ENCODE results near the gene PRDM15.

PRDM15 gene

DNA sequence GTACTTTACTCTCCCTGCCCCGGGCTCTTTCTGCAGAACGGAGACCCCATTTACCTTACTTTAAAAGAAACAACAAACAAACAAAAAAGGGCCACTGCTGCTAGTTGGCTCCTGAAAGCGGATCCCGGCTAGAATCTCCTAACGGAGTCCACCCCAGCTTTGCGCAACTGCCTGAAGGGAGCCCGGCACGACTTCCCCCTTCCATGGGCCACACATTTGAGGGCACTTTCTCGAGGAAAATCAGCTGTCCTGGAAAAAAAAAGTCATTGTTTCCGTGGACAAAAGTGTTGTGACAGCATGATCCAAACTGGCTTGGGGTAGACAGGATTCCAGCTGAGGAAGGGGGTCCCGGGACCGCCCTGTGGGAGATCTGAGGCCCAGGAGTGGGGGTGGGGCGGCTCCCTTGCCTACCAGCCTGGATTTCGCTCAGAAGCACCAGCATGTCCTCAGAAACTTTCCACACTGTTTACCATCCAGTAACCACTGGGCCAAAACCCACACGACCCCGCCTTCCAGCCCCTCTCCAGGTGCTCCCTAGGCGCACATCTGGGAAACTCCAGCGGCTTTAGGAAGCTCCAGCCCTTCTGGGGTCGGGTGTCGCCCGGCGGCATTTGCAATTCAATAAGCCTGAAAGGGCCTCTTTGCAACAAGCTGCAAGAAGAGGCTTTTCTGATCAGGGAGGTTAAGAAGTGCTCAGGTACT, 117.1 kb downstream of the PRDM15 start:
- TF ChIP-seq, protein P1, sequence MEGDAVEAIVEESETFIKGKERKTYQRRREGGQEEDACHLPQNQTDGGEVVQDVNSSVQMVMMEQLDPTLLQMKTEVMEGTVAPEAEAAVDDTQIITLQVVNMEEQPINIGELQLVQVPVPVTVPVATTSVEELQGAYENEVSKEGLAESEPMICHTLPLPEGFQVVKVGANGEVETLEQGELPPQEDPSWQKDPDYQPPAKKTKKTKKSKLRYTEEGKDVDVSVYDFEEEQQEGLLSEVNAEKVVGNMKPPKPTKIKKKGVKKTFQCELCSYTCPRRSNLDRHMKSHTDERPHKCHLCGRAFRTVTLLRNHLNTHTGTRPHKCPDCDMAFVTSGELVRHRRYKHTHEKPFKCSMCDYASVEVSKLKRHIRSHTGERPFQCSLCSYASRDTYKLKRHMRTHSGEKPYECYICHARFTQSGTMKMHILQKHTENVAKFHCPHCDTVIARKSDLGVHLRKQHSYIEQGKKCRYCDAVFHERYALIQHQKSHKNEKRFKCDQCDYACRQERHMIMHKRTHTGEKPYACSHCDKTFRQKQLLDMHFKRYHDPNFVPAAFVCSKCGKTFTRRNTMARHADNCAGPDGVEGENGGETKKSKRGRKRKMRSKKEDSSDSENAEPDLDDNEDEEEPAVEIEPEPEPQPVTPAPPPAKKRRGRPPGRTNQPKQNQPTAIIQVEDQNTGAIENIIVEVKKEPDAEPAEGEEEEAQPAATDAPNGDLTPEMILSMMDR (IDR thresholded peaks at IDR 0.05; ENCODE audit: control extremely low read depth, extremely low read depth, low read depth, missing control alignments), result no peak
- CTCF ChIA-PET, result interaction anchor here (1.5 kb wide), 1 partner anchor 55 kb away, joined by 4 read pairs; no protein-coding TSS in a partner anchor
- POLR2A ChIA-PET, result no interaction called here
- no peak for DNase-seq (ENCODE audit: extremely low spot score)

DNA sequence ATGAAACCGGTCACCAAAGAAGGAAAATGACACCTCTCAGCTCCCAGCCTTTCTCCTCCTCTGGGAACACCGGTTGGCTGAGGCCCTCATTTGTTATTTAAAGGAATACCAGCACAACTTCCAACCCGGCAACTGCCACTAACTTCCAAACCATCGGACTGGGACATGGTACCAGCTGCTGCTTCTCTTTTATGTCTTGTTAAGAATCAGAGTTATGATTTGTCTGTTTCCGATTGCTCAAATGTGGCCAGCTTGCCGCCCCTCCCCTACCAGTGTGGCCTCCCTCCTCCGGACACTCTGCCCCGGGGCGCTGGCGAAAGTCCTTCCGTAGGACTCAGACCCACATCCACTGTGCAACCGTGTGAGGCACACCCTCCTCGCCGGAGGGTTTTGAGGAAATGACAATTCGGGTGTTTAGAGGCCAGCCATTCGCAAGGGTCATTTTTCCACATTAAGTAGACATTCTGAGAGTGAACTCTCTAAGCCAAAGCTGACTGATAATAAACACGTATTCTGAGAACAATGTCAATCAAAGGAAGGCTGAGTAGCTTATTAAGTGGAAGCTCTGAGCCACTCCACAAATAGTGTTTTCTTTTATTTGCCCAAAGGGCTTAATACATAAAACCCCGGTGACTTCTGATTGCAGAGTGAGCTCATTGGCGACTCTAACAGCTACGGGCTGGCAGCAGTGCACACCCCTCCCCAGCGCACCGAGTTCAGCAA, 117.8 kb downstream of the PRDM15 start:
- TF ChIP-seq, protein P1 (IDR thresholded peaks at IDR 0.05; ENCODE audit: control extremely low read depth, extremely low read depth, low read depth, missing control alignments), result no peak
- CTCF ChIA-PET, result interaction anchor here (1.5 kb wide), 1 partner anchor 55 kb away, joined by 4 read pairs; no protein-coding TSS in a partner anchor
- POLR2A ChIA-PET, result no interaction called here
- DNase-seq (ENCODE audit: extremely low spot score), result no peak

DNA sequence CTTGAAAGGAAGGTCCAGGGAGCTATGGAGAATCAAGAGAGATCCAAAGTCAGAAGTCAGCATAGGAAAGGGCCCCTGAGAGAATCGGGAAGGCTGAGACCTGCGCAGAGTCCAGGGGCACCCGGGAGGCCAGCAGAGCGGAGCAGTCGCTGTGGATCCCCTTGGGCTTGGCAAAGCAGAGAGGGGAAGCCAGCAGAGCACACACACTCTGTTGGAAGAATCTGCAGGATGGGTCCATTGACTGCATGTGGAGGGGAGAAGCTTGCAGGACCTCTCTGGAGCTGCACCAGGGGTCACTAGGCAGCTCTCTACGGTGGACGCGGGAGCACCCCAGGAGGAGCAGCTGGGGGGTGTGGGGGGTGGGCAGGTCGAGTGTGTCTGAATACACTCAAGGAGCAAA, 118.7 kb downstream of the PRDM15 start:
- POLR2A ChIA-PET, result no interaction called here

DNA sequence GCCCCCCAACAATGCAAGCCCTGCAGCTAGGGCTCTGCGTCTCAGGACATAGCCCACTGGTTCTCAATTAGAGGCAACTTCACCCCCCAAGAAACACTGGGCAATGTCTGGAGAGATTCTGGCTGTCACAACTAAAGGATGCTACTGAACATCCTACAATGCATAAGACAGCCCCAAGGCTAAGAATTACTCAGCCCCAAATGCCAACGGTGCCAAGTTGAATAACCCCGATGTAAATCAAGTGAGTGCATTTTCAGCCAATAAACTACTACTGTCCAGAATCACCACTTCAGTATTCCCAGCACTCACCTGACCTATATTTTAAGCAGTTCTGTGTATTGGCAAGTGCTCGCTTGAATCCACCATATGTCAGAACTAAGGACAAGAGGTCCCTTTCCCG, 119.2 kb downstream of the PRDM15 start:
- TF ChIP-seq, protein P1 (IDR thresholded peaks at IDR 0.05; ENCODE audit: control extremely low read depth, extremely low read depth, low read depth, missing control alignments), result no peak
- ChIA-PET POLR2A (no interaction called here), CTCF (no interaction called here)
- DNase-seq (ENCODE audit: extremely low spot score), result no peak

More for the DNA sequence above, 118.7 kb downstream of the PRDM15 start:
- no peak for DNase-seq (ENCODE audit: extremely low spot score)
- CTCF ChIA-PET, result interaction anchor here (1.5 kb wide), 1 partner anchor 56 kb away, joined by 4 read pairs; no protein-coding TSS in a partner anchor
- TF ChIP-seq, protein P1 (IDR thresholded peaks at IDR 0.05; ENCODE audit: control extremely low read depth, extremely low read depth, low read depth, missing control alignments), result no peak

DNA sequence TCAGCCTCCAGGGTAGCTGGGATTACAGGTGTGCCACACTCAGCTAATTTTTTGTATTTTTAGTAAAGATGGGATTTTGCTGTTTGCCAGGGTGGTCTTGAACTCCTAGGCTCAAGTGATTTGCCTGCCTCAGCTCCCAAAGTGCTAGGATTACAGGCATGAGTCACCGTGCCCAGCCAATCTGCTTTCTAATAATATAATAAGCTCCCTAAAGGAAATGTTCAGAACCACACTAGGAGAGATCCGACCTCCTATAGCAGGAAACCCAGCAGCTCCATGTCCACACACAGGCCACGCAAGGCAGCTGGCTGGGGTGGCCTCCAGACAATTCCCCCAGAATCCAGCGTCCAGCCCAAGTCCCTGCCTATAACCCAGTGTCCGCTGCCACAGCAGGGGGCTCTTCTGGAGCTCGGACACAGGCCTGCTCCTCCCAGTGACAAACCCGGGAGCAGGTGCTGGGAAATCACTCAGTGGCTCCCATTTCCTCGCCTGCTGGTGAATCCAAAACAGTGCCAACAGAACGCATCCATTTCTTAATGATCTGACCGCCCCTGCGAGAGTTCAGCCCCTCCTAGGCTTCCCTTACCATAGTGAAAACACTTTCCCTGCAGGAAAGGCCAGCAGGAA, 119.8 kb downstream of the PRDM15 start:
- ChIA-PET POLR2A (no interaction called here), CTCF (no interaction called here)
- DNase-seq (ENCODE audit: extremely low spot score), result no peak
- TF ChIP-seq, protein P1 (IDR thresholded peaks at IDR 0.05; ENCODE audit: control extremely low read depth, extremely low read depth, low read depth, missing control alignments), result no peak

DNA sequence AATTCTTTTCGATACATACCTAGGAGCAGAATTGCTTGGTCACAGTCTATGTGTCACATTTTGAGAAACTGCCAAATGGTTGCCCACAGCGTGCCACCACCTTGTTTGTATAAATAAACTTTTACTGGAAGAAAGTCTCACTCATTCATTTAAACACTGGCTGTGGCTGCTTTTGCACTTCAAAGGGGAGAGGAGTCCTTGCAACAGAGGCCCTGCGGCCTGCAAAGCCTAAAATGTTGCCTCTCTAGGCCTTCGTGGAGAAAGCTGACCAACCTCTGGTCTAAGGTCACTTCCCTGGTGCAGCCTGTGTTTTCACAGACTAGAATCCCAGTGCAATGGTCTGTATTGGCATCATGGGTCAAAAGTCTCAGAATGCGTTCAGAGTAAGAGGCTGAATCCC, 120.6 kb downstream of the PRDM15 start:
- TF ChIP-seq, protein P1 (IDR thresholded peaks at IDR 0.05; ENCODE audit: control extremely low read depth, extremely low read depth, low read depth, missing control alignments), result no peak
- ChIA-PET POLR2A (no interaction called here), CTCF (no interaction called here)
- DNase-seq (ENCODE audit: extremely low spot score), result no peak
